ENCODE data around the gene ARMC5. TPM values are rescaled to one million over a fixed set of nuclear protein-coding genes. Genes with fewer than 3 reads are reported as not detected.
A peak's percentile ranks its signal among the peaks of the same experiment; 100 is the strongest.

Gene ARMC5
- total and polyA plus RNA-seq, 9 of the 15 experiments (the other 6 are each of a cell fraction or from before 2014, with no cell fraction given): 0.11 to 13.5 (median 2.1) TPM

DNA sequence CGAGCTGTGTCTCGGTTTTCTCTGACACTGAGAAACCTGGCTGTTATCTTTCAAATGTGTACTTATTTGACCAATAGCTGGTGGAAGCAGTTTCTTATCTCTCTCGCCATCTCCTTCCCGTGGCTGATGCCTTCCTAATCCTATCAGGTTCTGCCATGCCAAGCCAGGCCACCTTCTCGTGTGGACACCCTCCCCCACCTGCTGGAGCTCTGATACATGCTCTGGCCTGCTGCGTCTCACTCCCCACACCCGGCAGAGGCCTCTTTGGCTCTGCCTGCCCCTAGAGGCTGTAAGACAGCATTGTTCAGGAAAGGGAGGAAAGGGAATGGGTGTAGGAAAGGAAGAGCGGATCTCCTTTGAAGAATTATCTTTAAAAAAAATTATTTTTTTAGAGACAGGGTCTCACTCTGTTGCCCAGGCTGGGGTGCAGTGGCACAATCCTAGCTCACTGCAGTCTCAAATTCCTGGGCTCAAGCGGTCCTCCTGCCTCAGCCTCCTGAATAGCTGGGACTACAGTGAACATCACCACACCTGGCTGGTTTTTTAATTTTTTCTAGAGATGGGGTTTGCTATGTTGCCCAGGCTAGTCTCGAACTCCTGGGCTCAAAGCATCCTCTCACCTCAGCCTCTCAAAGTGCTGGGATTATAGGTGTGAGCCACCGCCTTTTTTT lies 7.5 kb upstream of the ARMC5 start (continued):
- TF ChIP-seq, protein P1, sequence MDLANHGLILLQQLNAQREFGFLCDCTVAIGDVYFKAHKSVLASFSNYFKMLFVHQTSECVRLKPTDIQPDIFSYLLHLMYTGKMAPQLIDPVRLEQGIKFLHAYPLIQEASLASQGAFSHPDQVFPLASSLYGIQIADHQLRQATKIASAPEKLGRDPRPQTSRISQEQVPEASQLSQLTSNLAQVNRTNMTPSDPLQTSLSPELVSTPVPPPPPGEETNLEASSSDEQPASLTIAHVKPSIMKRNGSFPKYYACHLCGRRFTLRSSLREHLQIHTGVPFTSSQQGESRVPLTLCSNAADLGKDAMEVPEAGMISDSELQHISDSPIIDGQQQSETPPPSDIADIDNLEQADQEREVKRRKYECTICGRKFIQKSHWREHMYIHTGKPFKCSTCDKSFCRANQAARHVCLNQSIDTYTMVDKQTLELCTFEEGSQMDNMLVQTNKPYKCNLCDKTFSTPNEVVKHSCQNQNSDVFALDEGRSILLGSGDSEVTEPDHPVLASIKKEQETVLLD (IDR thresholded peaks at IDR 0.05): peak; percentile 60; the same call in 1 of the 2 replicates
- no peak for TF ChIP-seq RNF2 (IDR thresholded peaks at IDR 0.05)
- no peak for TF ChIP-seq CAMTA2 (CRISPR knock-in tag; conservative IDR thresholded peaks at IDR 0.05)

DNA sequence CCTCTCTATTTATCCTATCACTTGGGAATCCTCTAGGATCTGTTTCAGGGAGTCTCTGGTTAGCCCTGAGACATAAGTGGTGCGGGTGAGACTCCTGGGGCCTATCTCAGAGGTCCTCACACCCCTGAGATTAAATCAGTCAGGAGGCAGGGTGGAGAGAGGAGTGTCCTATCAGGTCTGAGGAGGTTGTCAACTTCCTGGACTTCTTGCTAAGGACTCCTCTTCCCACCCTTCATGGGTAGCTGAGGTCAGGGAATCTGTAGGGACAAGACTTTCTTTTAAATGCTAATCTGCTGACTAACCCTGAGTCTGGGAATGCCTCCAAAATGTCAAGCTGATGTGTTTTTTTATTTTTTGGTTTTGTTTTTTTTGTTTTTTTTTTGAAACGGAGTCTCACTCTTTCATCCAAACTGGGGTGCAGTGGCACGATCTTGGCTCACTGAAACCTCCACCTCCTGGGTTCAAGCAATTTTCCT lies 6.6 kb upstream of the ARMC5 start:
- no peaks in the 10 kb centered on the region for H3K9me3 ChIP-seq (replicated peaks; ENCODE audit: control insufficient read depth, insufficient read depth, low read depth, low read length)
- peak; percentile 70 for FAIRE-seq
- peaks cover 53 to 57% of the 10 kb centered on the region in 2 experiments for H3K4me1 ChIP-seq (replicated peaks in 1 of 2; ENCODE audit: control insufficient read depth in 2 of 2, insufficient read depth in 2 of 2, low read length in 2 of 2)
- ATAC-seq: peak; percentile 49
- H3K4me2 ChIP-seq (ENCODE audit: insufficient read depth, low read length): peak overlapping the region; percentile 51
- H3K79me2 ChIP-seq (ENCODE audit: control insufficient read depth, insufficient read depth, low read length): peaks cover 36% of the 10 kb centered on the region
- H2AFZ ChIP-seq (ENCODE audit: low read depth, low read length): peak overlapping the region; percentile 28; the same call in 1 of the 2 replicates
- H3K36me3 ChIP-seq (ENCODE audit: control insufficient read depth, insufficient read depth, low read length): peaks cover 19% of the 10 kb centered on the region; the same call in 1 of the 3 replicates
- in situ Hi-C loops (cut with MboI) (loop anchor here (10.0 kb wide), 1 partner anchor 242 kb away; no protein-coding TSS in a partner anchor), intact Hi-C loops (cut with micrococcal nuclease) (loop anchor here (2.0 to 10.0 kb wide), 4 partner anchors 50 to 498 kb away; partner anchors contain the start of gene SETD1A)
- WGBS (ENCODE audit: insufficient coverage, low coverage, missing lambda C conversion rate): 0% methylated on average over 3 of the region's 3 CpGs
- peak overlapping the region; percentile 18 to 44; a peak in 2 of 4 replicates for H3K9ac ChIP-seq (ENCODE audit: insufficient read depth in 1 of 2, low read depth in 2 of 2, low read length in 2 of 2)
- H3K9me1 ChIP-seq (ENCODE audit: control insufficient read depth, insufficient read depth, low read length): no peaks in the 10 kb centered on the region
- no TSS peak for BruUV-seq (replicated peaks)
- H4K20me1 ChIP-seq (replicated peaks; ENCODE audit: control insufficient read depth, insufficient read depth, low read length): no peaks in the 10 kb centered on the region; the same call in 1 of the 2 replicates
- no peak overlapping the region for H3K4me3 ChIP-seq
- no peaks in the 10 kb centered on the region for H3K27me3 ChIP-seq (ENCODE audit: control insufficient read depth in 2 of 2, insufficient read depth in 2 of 2, low read length in 2 of 2)
- peak; percentile 37 to 72 (median 56) for DNase-seq (ENCODE audit: extremely low read depth in 1 of 4, low spot score in 3 of 4)
- CTCF ChIA-PET (ENCODE audit: low intra/inter-chr PET ratio): interaction anchor here (0.7 kb wide), 1 partner anchor 245 kb away, joined by 3 read pairs; no protein-coding TSS in a partner anchor
- POLR2A ChIA-PET: interaction anchor here (0.6 to 1.5 kb wide), 6 partner anchors 10 to 302 kb away, joined by 3 to 7 read pairs (median 4); partner anchors contain the start of genes FUS and ZNF843
- peak overlapping the region; percentile 71; the same call in 2 of the 3 replicates for H3K27ac ChIP-seq (ENCODE audit: extremely low read depth, low read depth, low read length)
- no peak for TF ChIP-seq MYC (IDR thresholded peaks at IDR 0.05; ENCODE audit: low read depth, low read length)
- TF ChIP-seq MYC (CRISPR knock-in tag; IDR thresholded peaks at IDR 0.05; ENCODE audit: borderline replicate concordance, low read depth): no peak
- peak; percentile 61 for TF ChIP-seq MAFG (tag; conservative IDR thresholded peaks at IDR 0.05)
- TF ChIP-seq, protein P2, sequence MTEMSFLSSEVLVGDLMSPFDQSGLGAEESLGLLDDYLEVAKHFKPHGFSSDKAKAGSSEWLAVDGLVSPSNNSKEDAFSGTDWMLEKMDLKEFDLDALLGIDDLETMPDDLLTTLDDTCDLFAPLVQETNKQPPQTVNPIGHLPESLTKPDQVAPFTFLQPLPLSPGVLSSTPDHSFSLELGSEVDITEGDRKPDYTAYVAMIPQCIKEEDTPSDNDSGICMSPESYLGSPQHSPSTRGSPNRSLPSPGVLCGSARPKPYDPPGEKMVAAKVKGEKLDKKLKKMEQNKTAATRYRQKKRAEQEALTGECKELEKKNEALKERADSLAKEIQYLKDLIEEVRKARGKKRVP (CRISPR knock-in tag; IDR thresholded peaks at IDR 0.05): no peak
- TF ChIP-seq ZNF384 (IDR thresholded peaks at IDR 0.05; ENCODE audit: low read depth, low read length): 0 out of 2 replicates have a peak, but pooled peaks have one; percentile 22
- TF ChIP-seq BHLHE40 (IDR thresholded peaks at IDR 0.05; ENCODE audit: low read length): no peak
- TF ChIP-seq PPARD (CRISPR knock-in tag; IDR thresholded peaks at IDR 0.05): no peak
- no peak for TF ChIP-seq CEBPG (CRISPR knock-in tag; IDR thresholded peaks at IDR 0.05)
- no peak for TF ChIP-seq CEBPG (tag; conservative IDR thresholded peaks at IDR 0.05 in 1 of 2, IDR thresholded peaks at IDR 0.05 in 1 of 2)
- TF ChIP-seq TOE1 (IDR thresholded peaks at IDR 0.05; ENCODE audit: borderline replicate concordance): no peak
- no peak for TF ChIP-seq TOE1 (CRISPR knock-in tag; IDR thresholded peaks at IDR 0.05; ENCODE audit: borderline replicate concordance, low read depth)
- peak; percentile 50 for TF ChIP-seq DPF2 (IDR thresholded peaks at IDR 0.05)
- peak; percentile 25 to 44; a peak in 2 of 4 replicates for TF ChIP-seq FOXK2 (conservative IDR thresholded peaks at IDR 0.05 in 1 of 2, IDR thresholded peaks at IDR 0.05 in 1 of 2; ENCODE audit: low read depth in 2 of 2)
- no peak for TF ChIP-seq ZEB2 (IDR thresholded peaks at IDR 0.05)
- TF ChIP-seq, protein P3, sequence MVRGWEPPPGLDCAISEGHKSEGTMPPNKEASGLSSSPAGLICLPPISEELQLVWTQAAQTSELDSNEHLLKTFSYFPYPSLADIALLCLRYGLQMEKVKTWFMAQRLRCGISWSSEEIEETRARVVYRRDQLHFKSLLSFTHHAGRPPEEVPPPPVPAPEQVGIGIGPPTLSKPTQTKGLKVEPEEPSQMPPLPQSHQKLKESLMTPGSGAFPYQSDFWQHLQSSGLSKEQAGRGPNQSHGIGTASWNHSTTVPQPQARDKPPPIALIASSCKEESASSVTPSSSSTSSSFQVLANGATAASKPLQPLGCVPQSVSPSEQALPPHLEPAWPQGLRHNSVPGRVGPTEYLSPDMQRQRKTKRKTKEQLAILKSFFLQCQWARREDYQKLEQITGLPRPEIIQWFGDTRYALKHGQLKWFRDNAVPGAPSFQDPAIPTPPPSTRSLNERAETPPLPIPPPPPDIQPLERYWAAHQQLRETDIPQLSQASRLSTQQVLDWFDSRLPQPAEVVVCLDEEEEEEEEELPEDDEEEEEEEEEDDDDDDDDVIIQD (CRISPR knock-in tag; IDR thresholded peaks at IDR 0.05): no peak
